ENCODE results near the gene SCO2. TPM values are rescaled to one million over a fixed set of nuclear protein-coding genes. Genes with fewer than 3 reads are reported as not detected.
A peak's percentile ranks its signal among the peaks of the same experiment; 100 is the strongest.

The SCO2 gene
- total RNA-seq, 3 donors from 2014 or later (not counting 1 experiment from before 2014, with no cell fraction given), result 2.8 to 13.5 (median 8.4) TPM

DNA sequence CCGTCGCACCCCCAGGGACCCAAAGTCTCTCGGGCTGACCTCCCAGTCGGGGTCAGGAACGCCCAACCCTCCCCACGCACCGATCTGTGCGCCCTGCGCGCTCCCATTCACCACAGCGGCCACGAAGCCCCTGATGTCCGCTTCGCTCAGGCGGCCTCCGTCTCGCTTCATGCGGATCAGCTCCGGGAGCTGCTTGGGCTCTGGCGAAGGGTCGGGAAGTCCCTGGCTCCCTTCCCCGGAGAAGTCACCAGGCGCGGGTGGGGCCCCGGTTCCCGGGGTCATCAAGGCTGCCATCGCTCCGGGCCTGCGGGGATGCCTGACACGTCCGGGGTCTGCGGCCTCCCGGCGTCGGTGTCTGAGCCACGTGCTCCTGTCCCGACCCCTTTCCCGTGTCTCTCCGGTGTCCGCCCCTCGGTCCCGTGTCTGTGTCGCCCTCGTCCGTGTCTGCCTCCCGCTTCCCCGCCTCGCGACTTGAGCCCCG is 4.1 kb upstream of the SCO2 start:
- intact Hi-C loops (cut with micrococcal nuclease), result loop anchor here (5.0 kb wide), 1 partner anchor 33 kb away; the partner anchor contains the start of gene SYCE3
- peak in 1 of 2 donors; percentile 50 for DNase-seq
- H3K4me1 ChIP-seq (ENCODE audit: control insufficient read depth, insufficient read depth, low read length), result peaks cover 68% of the 10 kb centered on the region
- no peak for ATAC-seq
- no peaks in the 10 kb centered on the region for H3K27me3 ChIP-seq (ENCODE audit: control insufficient read depth, insufficient read depth, low read length)
- TF ChIP-seq, protein P1, sequence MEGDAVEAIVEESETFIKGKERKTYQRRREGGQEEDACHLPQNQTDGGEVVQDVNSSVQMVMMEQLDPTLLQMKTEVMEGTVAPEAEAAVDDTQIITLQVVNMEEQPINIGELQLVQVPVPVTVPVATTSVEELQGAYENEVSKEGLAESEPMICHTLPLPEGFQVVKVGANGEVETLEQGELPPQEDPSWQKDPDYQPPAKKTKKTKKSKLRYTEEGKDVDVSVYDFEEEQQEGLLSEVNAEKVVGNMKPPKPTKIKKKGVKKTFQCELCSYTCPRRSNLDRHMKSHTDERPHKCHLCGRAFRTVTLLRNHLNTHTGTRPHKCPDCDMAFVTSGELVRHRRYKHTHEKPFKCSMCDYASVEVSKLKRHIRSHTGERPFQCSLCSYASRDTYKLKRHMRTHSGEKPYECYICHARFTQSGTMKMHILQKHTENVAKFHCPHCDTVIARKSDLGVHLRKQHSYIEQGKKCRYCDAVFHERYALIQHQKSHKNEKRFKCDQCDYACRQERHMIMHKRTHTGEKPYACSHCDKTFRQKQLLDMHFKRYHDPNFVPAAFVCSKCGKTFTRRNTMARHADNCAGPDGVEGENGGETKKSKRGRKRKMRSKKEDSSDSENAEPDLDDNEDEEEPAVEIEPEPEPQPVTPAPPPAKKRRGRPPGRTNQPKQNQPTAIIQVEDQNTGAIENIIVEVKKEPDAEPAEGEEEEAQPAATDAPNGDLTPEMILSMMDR (IDR thresholded peaks at IDR 0.05), result no peak
- H3K4me3 ChIP-seq (ENCODE audit: low read length), result peak overlapping the region; percentile 51
- Mint-ChIP-seq H3K4me1 (peaks cover 31 to 47% of the 10 kb centered on the region in 2 donors), H3K4me3 (no peak overlapping the region), H3K27me3 (ENCODE audit: low read depth in 2 of 2) (peaks cover 0 to 13% of the 10 kb centered on the region in 2 donors), H3K27ac (peak overlapping the region in 1 of 2 donors; percentile 96), H3K9me3 (no peaks in the 10 kb centered on the region), H3K36me3 (no peaks in the 10 kb centered on the region)
- no peaks in the 10 kb centered on the region for H3K36me3 ChIP-seq (ENCODE audit: control insufficient read depth, insufficient read depth, low read length)
- H3K9me3 ChIP-seq (ENCODE audit: control insufficient read depth, insufficient read depth, low read length), result no peaks in the 10 kb centered on the region
- H3K27ac ChIP-seq (ENCODE audit: low read length), result peak overlapping the region; percentile 82
- 29% methylated on average over 50 of the region's 50 CpGs for whole genome bisulfite sequencing (ENCODE audit: insufficient coverage)

DNA sequence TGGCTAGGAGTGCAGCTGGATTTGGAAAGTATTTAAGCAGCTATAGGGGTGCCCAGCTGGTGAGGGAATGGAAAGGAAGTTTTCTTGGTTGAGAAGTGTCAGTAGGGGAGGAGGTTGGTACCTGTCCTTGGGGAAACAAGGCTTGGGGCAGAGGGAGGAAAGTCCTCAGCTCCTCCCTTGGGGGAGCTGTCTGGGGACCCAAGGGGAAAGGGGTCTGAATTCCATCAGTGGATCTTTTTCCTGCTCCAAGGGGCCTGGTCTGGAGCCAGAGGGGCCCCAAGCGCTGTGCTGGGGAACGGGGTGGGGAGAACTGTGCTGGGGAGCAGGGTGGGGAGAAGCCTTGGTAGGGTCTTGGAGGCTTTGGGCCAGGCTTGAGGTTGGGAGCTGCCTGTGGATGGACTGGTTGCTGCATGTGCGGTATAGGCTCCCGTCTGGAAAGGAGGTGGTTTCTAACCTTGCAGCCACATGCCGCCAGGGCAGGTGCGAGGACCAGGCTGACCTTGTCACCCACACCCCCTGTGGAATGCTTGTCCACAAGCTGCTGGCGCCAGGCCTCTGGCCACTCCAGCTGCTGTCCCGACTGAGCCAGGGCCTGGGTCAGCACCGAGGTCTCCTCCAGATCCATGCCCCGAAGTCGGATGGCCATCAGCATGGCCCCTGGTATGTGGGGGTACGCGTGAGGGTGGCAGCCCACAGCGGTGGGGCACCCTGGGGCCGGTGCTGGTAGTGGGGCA is 3.5 kb upstream of the SCO2 start:
- intact Hi-C loops (cut with micrococcal nuclease), result loop anchor here (5.0 kb wide), 1 partner anchor 33 kb away; the partner anchor contains the start of gene SYCE3
- no peaks in the 10 kb centered on the region for H3K36me3 ChIP-seq (ENCODE audit: control insufficient read depth, insufficient read depth, low read length)
- H3K4me1 ChIP-seq (ENCODE audit: control insufficient read depth, insufficient read depth, low read length), result peaks cover 69% of the 10 kb centered on the region
- Mint-ChIP-seq H3K4me3 (peak overlapping the region; percentile 83), H3K27ac (peak overlapping the region; percentile 84 to 91), H3K9me3 (no peaks in the 10 kb centered on the region), H3K4me1 (peaks cover 34 to 50% of the 10 kb centered on the region in 2 donors), H3K36me3 (no peaks in the 10 kb centered on the region), H3K27me3 (ENCODE audit: low read depth in 2 of 2) (peaks cover 0 to 13% of the 10 kb centered on the region in 2 donors)
- DNase-seq, result no peak
- no peaks in the 10 kb centered on the region for H3K27me3 ChIP-seq (ENCODE audit: control insufficient read depth, insufficient read depth, low read length)
- WGBS (ENCODE audit: insufficient coverage), result 75% methylated on average over 15 of the region's 15 CpGs
- no peaks in the 10 kb centered on the region for H3K9me3 ChIP-seq (ENCODE audit: control insufficient read depth, insufficient read depth, low read length)
- H3K4me3 ChIP-seq (ENCODE audit: low read length), result peak overlapping the region; percentile 51
- no peak for ATAC-seq
- TF ChIP-seq, protein P1 (IDR thresholded peaks at IDR 0.05), result no peak
- H3K27ac ChIP-seq (ENCODE audit: low read length), result peak overlapping the region; percentile 82

DNA sequence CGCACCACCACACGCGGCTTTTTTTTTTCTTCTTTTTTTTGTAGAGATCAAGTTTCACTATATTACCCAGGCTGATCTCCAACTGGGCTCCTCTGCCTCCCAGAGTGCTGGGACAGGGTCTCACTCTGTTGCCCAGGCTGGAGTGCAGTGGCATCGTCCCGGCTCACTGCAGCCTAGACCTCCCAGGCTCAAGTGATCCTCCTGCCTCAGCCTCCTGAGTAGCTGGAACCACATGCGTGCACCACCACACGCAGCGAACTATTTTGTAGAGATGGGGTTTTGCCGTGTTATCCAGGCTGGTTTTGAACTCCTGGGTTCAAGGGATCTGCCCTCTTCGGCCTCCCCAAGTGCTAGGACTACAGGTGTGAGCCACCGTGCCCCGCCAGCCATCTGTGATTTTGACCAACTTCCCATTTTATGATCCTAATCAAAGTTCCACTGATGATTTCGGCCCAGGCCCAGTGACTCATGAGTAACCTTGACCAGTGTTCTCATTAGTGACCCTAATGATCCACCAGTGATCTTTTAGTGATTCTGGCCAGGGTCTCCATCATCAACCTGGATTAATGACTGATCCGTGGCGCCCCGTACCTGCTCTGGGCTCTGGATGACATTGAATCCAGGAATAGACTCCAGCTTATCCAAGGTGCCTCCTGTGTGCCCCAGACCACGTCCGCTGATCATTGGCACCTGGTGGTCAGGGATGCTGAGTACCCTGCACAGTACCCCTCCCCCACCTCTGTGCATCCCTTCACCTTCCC is 2.7 kb upstream of the SCO2 start:
- Histone ChIP-seq H3K9me3 (ENCODE audit: control insufficient read depth, insufficient read depth, low read length) (no peaks in the 10 kb centered on the region), H3K27ac (ENCODE audit: low read length) (peak overlapping the region; percentile 82), H3K27me3 (ENCODE audit: control insufficient read depth, insufficient read depth, low read length) (no peaks in the 10 kb centered on the region), H3K4me1 (ENCODE audit: control insufficient read depth, insufficient read depth, low read length) (peaks cover 69% of the 10 kb centered on the region), H3K36me3 (ENCODE audit: control insufficient read depth, insufficient read depth, low read length) (peaks cover 6% of the 10 kb centered on the region), H3K4me3 (ENCODE audit: low read length) (no peak overlapping the region)
- peaks cover 32 to 47% of the 10 kb centered on the region in 2 donors for H3K4me1 Mint-ChIP-seq
- no peak for DNase-seq
- H3K9me3 Mint-ChIP-seq, result no peaks in the 10 kb centered on the region
- H3K27ac Mint-ChIP-seq, result peak overlapping the region; percentile 84 to 91
- H3K36me3 Mint-ChIP-seq, result no peaks in the 10 kb centered on the region
- TF ChIP-seq, protein P1 (IDR thresholded peaks at IDR 0.05), result no peak
- no peak for ATAC-seq
- WGBS (ENCODE audit: insufficient coverage), result 92% methylated on average over 18 of the region's 18 CpGs
- H3K27me3 Mint-ChIP-seq (ENCODE audit: low read depth in 2 of 2), result peaks cover 0 to 11% of the 10 kb centered on the region in 2 donors
- intact Hi-C loops (cut with micrococcal nuclease), result loop anchor here (5.0 kb wide), 1 partner anchor 34 kb away; the partner anchor contains the start of gene SYCE3
- peak overlapping the region; percentile 83 for H3K4me3 Mint-ChIP-seq
